ENCODE measurements around the gene OR51M1.

DNA sequence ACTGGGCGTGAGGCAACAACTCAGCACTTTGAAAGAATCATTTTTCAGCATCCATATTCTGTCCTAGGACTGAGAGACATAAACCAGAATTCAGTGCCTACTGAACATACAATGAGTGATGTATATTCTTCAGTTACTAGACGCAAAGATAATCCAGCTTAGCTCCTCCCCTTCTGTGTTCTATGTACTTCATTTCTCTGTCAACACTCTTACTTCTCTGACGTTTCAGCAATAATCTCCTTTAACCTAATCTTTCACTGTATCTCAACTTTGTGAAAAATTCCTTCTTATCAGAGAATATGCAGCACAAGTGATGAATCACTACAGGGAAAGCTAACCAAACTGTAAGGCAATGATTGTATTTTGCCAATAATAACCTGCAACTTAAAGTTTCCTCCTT, 37.8 kb upstream of the OR51M1 start:
- no peak for TF ChIP-seq POLR2A (IDR thresholded peaks at IDR 0.05)
- TF ChIP-seq, protein P1, sequence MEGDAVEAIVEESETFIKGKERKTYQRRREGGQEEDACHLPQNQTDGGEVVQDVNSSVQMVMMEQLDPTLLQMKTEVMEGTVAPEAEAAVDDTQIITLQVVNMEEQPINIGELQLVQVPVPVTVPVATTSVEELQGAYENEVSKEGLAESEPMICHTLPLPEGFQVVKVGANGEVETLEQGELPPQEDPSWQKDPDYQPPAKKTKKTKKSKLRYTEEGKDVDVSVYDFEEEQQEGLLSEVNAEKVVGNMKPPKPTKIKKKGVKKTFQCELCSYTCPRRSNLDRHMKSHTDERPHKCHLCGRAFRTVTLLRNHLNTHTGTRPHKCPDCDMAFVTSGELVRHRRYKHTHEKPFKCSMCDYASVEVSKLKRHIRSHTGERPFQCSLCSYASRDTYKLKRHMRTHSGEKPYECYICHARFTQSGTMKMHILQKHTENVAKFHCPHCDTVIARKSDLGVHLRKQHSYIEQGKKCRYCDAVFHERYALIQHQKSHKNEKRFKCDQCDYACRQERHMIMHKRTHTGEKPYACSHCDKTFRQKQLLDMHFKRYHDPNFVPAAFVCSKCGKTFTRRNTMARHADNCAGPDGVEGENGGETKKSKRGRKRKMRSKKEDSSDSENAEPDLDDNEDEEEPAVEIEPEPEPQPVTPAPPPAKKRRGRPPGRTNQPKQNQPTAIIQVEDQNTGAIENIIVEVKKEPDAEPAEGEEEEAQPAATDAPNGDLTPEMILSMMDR (IDR thresholded peaks at IDR 0.05) = no peak

All from esophagus squamous epithelium (tissue), 4 donors.